HG03354 (cell line): ENCODE measurements around the gene SERGEF.

ENCODE experiments used
- ATAC-seq: cut with Tn5 transposase; IDR thresholded peaks from one replicate; pipeline ENCODE4 v1.9.1; 2021; ENCODE audit warnings: mild to moderate bottlenecking; ENCODE audit not compliant: unreplicated experiment, poor library complexity, severe bottlenecking

SERGEF gene

DNA sequence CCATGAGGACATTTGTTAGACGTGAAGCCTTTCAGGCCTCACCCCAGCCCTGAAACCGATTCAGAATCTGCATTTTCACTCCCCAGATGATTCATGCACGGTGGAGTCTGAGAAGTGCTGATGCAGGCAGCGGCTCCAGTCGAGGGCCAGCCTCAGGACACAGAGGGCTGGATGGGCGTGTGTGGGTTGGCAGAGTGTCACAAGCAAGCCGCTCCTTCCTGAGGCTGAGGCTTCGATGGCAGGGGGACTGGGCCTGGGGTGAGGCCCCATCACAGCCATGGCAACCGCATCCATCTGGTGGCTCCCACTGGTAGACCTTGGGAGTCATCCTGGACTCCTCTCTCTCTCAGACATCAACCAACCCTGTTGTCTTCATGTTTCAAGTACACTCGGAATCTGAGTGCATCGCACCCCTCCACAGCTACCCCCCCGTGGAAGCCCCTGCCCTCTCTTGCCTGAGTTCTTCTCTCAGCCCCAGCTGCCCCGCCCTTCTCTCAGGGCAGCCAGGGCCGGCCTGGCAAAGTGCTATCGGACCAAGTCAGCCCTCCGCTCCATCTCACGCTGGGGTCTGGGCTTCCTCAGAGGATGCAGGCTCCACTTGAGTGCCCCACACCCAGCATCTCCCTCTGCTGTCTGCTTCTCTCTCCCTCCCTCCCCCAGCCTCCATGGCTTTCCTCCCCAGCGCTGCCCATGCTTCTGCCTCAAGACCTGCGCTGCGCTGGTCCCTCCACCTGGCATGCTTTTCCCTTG, 267.6 kb downstream of the SERGEF start:
- no peak for ATAC-seq

DNA sequence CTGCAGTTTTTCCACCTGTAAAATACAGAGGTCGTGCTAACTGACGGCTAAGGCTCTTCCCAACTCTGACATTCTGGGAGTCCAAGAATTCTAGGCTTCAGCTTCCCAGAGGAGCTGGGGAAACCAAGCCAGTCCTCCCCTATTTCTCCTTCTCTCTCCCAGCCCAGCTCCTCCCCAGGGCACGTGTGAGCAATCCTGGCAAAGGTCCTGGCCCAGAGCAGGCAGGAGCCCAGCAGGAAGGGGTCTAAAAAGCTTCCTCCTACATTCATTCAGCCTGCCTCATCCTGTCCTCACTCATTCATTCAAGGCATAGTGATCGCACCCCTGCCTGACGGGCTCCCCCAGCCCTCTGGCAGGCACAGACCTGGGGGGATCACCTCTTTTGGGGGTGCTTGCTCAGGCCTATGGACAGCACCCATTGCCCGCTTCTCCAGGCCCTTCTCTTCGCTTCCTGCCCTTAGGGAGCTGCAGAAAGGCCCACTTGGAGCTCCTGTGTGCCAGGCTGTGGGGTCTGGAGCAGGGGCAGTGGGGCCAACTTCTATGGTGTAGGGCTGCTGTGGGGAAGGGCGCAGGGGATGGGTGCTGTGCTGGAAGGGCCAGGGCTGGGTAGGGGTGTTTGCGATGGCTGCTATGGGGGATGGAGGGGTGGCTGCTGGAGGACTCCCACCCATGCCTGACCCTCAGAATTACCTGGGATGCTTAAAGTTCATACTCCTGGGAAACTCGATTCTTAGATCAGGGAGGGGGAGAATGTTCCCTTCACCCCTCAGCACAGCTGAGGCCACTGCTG, 268.5 kb downstream of the SERGEF start:
- ATAC-seq = no peak

DNA sequence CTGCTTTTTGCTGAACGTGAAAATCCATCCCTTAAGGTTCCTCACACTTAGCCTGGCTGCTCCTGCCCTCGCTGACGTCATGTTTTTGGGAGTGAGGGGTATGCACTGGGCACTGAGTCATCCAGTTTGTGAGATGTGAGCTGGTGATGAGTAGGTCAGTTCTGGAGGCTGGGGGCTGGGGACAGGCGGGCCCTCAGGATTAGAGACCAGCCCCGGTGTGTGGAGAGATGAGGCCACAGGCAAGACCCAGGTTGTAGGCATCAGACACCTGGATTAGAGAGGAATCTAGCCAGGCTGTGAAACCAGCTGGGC, 269.1 kb downstream of the SERGEF start:
- ATAC-seq = no peak

DNA sequence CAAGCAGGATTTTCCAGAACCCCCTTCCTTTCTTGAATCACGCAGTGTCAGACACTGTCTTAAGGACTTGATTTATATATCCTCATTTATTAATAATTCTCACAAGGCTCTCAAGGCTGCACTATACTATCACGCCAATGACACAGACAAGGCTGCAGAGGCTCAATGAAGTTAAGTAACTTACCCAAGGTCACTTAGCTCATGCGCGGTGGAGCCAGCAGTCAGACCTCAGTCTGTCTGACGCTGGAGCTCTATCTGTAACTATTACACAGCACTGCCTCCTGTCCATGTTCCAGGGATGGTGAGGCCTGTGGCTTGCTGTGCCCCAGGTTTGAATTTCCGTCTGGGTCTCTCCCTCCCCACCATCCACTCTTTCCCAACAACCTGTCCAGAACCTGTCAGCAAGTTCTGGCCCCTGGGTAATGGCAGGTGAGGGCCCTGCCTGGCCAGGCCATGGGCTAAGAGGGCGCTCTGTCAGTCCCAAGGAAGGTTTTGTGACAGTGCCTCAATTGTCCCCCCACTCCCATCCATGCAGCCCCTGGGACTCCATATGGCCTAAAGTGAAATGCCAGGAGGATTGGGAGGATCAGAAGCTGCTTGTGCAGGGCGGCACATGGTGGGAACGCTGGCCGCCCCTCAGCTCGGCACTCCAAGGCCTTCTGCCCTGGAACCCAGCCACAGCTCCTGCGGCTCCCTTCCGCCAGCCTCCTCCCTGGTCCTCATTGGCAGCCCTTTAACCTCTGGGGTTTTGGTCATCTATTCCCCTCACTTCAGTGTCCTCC, 269.6 kb downstream of the SERGEF start:
- ATAC-seq = no peak

DNA sequence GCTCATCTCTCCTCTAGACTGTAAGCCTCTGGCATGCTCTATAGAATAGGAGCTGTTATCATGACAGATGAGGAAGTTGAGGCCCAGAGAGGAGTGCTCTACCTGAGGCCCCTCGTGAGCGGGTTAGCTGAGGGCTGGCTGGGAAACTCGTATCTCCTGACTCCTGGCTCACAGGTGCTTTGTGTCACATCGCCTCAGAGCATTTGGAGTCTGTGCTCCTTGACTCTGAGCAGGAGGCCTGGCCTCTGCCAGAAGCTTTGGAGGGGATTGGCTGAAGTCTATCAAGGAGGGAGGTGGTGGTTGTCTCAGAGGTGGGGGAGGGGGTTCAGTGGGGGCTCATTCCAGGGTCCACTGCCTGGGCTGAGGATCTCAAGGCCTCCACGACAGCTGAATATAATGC, 270.8 kb downstream of the SERGEF start:
- no peak for ATAC-seq

DNA sequence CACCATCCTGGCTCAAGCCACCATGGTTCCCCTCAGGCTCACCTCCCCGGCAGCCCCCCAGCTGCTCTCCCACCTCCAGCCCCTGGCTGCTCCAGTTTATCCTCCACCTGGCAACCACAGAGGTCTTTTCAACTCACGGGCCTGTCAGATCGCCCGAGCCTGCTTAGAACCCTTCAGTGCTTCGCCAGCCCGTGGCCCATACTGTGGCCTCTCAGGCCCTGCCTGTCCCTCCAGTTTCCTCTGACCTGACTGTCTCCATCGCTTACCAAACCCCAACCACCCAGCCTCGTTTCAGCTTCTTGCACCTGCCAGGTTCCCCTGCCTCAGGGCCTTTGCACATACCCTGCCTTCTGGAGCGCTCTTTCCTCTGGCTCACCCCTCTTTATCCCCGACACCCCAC, 271.4 kb downstream of the SERGEF start:
- ATAC-seq = no peak

DNA sequence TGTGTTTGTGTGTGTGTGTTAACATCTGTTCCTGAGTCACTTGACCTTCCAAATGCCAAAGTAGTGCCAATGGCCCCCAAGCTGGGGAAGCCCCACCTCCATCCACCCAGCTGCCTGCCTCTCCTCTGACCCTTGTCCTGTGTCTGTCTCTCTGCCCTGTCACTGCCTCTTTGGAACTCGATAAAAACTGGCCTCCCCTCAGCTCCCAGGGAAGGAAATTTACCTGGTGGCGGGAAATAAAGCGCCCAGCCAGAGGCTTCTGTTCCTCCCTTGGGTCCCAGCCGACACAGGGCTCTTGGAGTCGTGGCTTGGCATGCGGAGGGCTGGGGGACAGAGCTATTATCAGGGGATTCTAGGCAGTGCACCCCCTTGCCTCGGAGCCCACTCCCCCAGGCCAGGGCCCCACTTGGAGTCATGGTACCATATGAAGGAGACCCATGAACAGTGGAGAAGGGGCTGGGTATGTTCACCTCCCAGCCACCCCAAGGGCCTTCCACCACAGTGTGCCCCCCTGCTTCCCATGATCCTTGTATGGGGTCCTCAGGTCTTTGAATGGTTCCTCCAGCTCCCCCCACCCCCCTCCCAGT, 272.1 kb downstream of the SERGEF start:
- no peak for ATAC-seq

DNA sequence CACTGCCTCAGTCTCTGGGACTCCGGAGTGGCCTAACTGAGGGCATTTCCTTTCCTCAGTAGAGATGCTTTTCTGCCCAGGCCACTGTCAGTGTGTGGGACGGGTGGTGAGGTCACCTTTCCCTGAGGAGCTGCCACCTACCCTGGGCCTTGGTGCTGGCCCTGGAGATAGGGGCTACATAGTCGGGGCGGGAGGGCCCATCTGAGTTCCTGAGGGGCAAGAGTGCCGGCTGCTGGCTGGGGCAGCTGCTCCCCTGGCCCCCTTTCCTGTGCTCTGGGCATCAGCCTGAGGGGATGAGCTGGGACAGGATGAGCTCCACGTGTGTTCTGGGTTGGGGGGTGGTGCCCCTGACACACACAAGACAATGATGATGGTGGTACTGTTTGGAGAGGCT, 272.9 kb downstream of the SERGEF start:
- ATAC-seq = no peak

DNA sequence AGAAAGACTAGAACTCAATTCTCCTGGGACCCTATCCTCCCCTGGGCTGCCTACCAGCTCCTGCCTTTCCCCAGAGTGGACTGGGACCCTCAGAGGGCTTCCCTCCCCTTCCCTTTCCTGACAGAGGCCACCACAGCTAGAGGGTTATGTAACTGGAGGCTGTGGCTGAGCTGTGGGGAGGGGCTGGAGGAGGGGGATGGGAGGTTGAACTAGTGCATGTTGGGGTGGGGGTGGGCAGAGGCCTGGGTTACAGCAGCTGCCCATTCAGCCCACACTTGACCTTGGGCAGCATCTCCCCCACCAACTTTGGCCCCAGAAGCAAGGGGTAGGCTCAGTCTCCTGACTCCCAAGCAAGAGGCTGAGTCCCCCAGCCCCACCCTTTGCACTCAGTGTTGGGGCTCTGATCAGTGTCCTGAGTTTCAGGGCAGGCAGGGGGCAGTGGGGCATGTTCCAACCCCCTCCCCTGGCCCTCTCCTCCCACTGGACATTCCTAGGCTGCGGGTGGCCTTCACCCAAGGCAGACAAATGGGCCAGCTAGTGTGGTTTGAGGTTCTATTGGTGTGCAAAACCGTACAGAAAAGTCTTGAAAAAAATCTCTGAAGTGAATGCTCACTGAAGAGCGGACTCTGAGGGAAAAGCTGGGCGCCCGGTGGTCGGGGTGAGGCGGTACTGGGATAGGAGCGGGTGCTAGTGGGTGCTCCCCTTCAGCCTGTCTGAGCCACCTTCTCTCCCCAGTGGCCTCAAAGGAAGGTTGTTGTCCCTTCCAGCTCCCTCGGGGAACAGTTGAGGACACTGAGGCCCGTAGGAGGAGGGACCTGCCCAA, 274.5 kb downstream of the SERGEF start:
- ATAC-seq = no peak
